GM12878 (cell line): ENCODE results near the gene BLNK.

Experiments used
- CHD2 ChIP-seq: IDR thresholded peaks from 2 replicates; pipeline ENCODE4 v1.6.1; 2011; ENCODE audit warnings: low read depth, low read length, improper control_type of control experiment, borderline replicate concordance
- HDAC2 ChIP-seq: fragments of 200-600 bp; sonication (generic); IDR thresholded peaks from 2 replicates; pipeline ENCODE4 v1.6.1; 2017
- NFXL1 ChIP-seq: fragments of 450-650 bp; IDR thresholded peaks from 2 replicates; pipeline ENCODE4 v1.6.1; 2017; ENCODE audit warnings: antibody characterized with exemption, mild to moderate bottlenecking, borderline replicate concordance
- SRF ChIP-seq, 2 experiments: IDR thresholded peaks; 2 replicates each; pipeline ENCODE4 v1.6.1; 2011; ENCODE audit warnings: low read depth in 2 of 2, low read length in 2 of 2, mild to moderate bottlenecking in 1 of 2, moderate library complexity in 1 of 2

GRCh38 chr10:96257944-96258343, 13.4 kb downstream of the BLNK start:
- TF ChIP-seq NFXL1 (no peak), SRF (IDR thresholded peaks at IDR 0.05; ENCODE audit: low read depth in 2 of 2, low read length in 2 of 2) (no peak), HDAC2 (no peak), CHD2 (no peak)
